ENCODE measurements around the gene XRCC5.

DNA sequence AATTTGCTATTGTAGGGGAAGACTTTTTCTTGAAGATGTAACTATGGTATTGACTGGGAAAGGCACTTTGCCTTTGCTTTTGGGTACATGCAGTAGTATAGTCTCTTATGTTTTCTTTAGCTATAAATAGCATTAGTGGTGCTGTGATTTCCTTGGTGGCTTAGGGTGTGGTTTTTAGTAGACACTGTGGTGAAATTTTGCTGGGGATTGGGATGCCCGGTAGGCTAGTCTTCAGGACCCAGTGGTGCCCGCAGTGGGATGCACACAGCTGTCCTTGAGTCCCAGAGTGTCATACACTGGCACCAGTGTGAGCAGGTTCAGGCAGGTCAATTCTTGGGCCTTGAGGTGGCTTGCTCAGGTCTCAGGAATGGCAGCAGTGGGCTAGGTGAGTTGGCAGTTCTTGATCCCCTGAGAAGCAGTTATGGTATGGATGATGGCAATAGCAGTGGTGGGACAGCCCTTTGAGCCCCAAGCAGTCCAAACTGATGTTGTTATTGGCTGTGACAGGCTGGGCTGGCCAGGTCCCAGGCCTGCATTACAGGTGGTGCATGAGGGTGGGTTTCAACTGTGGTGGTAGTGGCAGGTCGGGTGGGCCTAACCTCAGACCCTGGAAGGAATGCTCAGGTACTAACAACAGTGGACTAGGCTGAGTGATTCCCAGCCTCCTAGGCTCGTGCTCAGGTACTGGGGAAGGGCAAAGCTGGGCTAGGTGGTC is 124.3 kb downstream of the XRCC5 start:
- TF ChIP-seq, protein P1, sequence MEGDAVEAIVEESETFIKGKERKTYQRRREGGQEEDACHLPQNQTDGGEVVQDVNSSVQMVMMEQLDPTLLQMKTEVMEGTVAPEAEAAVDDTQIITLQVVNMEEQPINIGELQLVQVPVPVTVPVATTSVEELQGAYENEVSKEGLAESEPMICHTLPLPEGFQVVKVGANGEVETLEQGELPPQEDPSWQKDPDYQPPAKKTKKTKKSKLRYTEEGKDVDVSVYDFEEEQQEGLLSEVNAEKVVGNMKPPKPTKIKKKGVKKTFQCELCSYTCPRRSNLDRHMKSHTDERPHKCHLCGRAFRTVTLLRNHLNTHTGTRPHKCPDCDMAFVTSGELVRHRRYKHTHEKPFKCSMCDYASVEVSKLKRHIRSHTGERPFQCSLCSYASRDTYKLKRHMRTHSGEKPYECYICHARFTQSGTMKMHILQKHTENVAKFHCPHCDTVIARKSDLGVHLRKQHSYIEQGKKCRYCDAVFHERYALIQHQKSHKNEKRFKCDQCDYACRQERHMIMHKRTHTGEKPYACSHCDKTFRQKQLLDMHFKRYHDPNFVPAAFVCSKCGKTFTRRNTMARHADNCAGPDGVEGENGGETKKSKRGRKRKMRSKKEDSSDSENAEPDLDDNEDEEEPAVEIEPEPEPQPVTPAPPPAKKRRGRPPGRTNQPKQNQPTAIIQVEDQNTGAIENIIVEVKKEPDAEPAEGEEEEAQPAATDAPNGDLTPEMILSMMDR (IDR thresholded peaks at IDR 0.05): no peak
- no peak for TF ChIP-seq POLR2A (IDR thresholded peaks at IDR 0.05)
